Stomach (tissue), 9 donors: Measurements from ENCODE around the gene RMRP. TPM values are rescaled to one million over a fixed set of nuclear protein-coding genes. Genes with fewer than 3 reads are reported as not detected.

Experiments
- DNase-seq, 2 donors: peaks; one replicate each; pipeline versions ENCODE4 v3.0.0 to v3.0.0-alpha.2; 2013 to 2019
- H3K27ac ChIP-seq, 5 donors: fragments of 200-600 bp in 4 of 5; sonication (generic) in 4 of 5; one replicate each; pipeline ENCODE4 v1.5.1; 2013 to 2019; ENCODE audit warnings: mild to moderate bottlenecking in 1 of 5, moderate library complexity in 1 of 5
- H3K27me3 ChIP-seq, 3 donors: fragments of 200-600 bp; sonication (generic); one replicate each; pipeline ENCODE4 v1.5.1; 2017 to 2019; ENCODE audit warnings: mixed run types in 1 of 3
- H3K36me3 ChIP-seq, 4 donors: fragments of 200-600 bp; sonication (generic); 1 replicate in 3 of 4; 2 replicates in 1 of 4; pipeline ENCODE4 v1.5.1; 2016 to 2019
- H3K4me1 ChIP-seq, 4 donors: fragments of 200-600 bp; sonication (generic); one replicate each; pipeline ENCODE4 v1.5.1; 2016 to 2019
- H3K4me3 ChIP-seq, 4 donors: fragments of 200-600 bp; sonication (generic) in 3 of 4; one replicate each; pipeline ENCODE4 v1.5.1; 2016 to 2019; ENCODE audit warnings: mild to moderate bottlenecking in 1 of 4
- H3K9me3 ChIP-seq, 4 donors: fragments of 200-600 bp; sonication (generic); one replicate each; pipeline ENCODE4 v1.5.1; 2016 to 2019
- CTCF ChIP-seq, 7 experiments: fragments of 450-650 bp in 4 of 7; fragments of 200-600 bp in 3 of 7; sonication (generic) in 3 of 7; IDR thresholded peaks; one replicate each; pipeline ENCODE4 v1.5.1; 2016 to 2019; ENCODE audit warnings: antibody characterized with exemption in 7 of 7, control low read depth in 2 of 7, mild to moderate bottlenecking in 1 of 7
- EP300 ChIP-seq: sonication (generic); formaldehyde crosslinking; IDR thresholded peaks from one replicate; pipeline ENCODE4 v1.6.1; 2017; ENCODE audit warnings: antibody characterized with exemption
- POLR2A ChIP-seq, 4 donors: fragments of 450-650 bp; IDR thresholded peaks; one replicate each; pipeline ENCODE4 v1.6.1; 2016; ENCODE audit warnings: antibody characterized with exemption in 4 of 4, control low read depth in 2 of 4, mild to moderate bottlenecking in 1 of 4, moderate library complexity in 1 of 4
- POLR2AphosphoS5 ChIP-seq, 3 donors: sonication (generic); formaldehyde crosslinking; IDR thresholded peaks; one replicate each; pipeline ENCODE4 v1.6.1; 2016; ENCODE audit warnings: antibody characterized with exemption in 3 of 3
- WGBS, 5 donors: extraction: QIAGEN DNeasy Blood & Tissue Kit in 3 of 5; methylation state at CpG; one replicate each; pipeline versions ENCODE4 v1.1.5 to v1.1.7; 2013 to 2018; 5-methylcytosine and 5-hydroxymethylcytosine counted together
- intact Hi-C: fragments of 100-400 bp; cut with DNase I; formaldehyde crosslinking; loops from one replicate; pipeline ENCODE4 v1.15.1; 2023; ENCODE audit warnings: low total_unique reads
- polyA plus RNA-seq, 3 donors: library from polyadenylated mRNA; stranded (reverse); fragments of 200-250 nt; gene quantifications; one replicate each; pipeline ENCODE4 v1.2.3, GENCODE V29; 2013
- total RNA-seq, 5 donors: library from RNA; depleted of rRNA; stranded (reverse); fragments of >200 nt; gene quantifications; one replicate each; pipeline versions ENCODE4 v1.1.0 to v1.2.3, GENCODE V29; 2014 to 2016
- donor health status: healthy with polysubstance abuse.
- donor health status: Bipolar disorder and iron deficiency.
- donor health status: healthy.

RMRP gene
- total and polyA plus RNA-seq, 8 donors: 64.3 to 137,340 (median 19,772) TPM; not detected in 2

- Histone ChIP-seq H3K9me3 (no peaks in the 10 kb centered on the region), H3K27ac (peak overlapping the region in 4 of 5 donors; percentile 14 to 97 (median 94)), H3K27me3 (no peaks in the 10 kb centered on the region), H3K36me3 (peaks cover 36 to 66% (median 54%) of the 10 kb centered on the region in 4 donors), H3K4me1 (peaks cover 10 to 97% (median 75%) of the 10 kb centered on the region in 4 donors), H3K4me3 (peak overlapping the region; percentile 65 to 75 (median 70))
- intact Hi-C loops: no loop called here
- no peak for DNase-seq
- 85 to 98% (median 94%) methylated on average over 9 to 10 of the region's 10 CpGs for WGBS, 5 donors
- TF ChIP-seq POLR2A (IDR thresholded peaks at IDR 0.05): no peak
- peak in 2 of 3 donors; percentile 2 to 4 for TF ChIP-seq POLR2AphosphoS5 (IDR thresholded peaks at IDR 0.05)
Measured at GRCh38 chr9:35684921-35685320, 27.1 kb upstream of the RMRP start.

- Histone ChIP-seq H3K27ac (peak overlapping the region; percentile 10 to 97 (median 92)), H3K36me3 (peaks cover 36 to 69% (median 53%) of the 10 kb centered on the region in 4 donors), H3K27me3 (no peaks in the 10 kb centered on the region), H3K4me3 (peak overlapping the region in 1 of 4 donors; percentile 67), H3K9me3 (no peaks in the 10 kb centered on the region), H3K4me1 (peaks cover 19 to 97% (median 67%) of the 10 kb centered on the region in 4 donors)
- intact Hi-C loops: no loop called here
- TF ChIP-seq POLR2A (IDR thresholded peaks at IDR 0.05) (no peak), POLR2AphosphoS5 (IDR thresholded peaks at IDR 0.05) (no peak), CTCF (IDR thresholded peaks at IDR 0.05) (no peak), EP300 (no peak)
- WGBS, 5 donors: 27 to 45% (median 36%) methylated on average over 2 of the region's 2 CpGs
- DNase-seq: no peak
Measured at GRCh38 chr9:35683323-35683722, 25.5 kb upstream of the RMRP start.

GRCh38 chr9:35682520-35683315, 24.9 kb upstream of the RMRP start:
- Histone ChIP-seq H3K27me3 (no peaks in the 10 kb centered on the region), H3K4me3 (peak overlapping the region in 1 of 4 donors; percentile 67), H3K9me3 (no peaks in the 10 kb centered on the region), H3K27ac (peak overlapping the region; percentile 10 to 97 (median 92)), H3K36me3 (peaks cover 36 to 69% (median 50%) of the 10 kb centered on the region in 4 donors), H3K4me1 (peaks cover 19 to 97% (median 64%) of the 10 kb centered on the region in 4 donors)
- no peak for DNase-seq
- 59 to 83% (median 67%) methylated on average over 10 of the region's 10 CpGs for WGBS, 5 donors
- intact Hi-C loops: no loop called here
- TF ChIP-seq POLR2A (IDR thresholded peaks at IDR 0.05) (no peak), POLR2AphosphoS5 (IDR thresholded peaks at IDR 0.05) (peak in 2 of 3 donors; percentile 6 to 28)

- 57 to 69% (median 63%) methylated on average over 6 of the region's 6 CpGs for WGBS, 5 donors
- TF ChIP-seq CTCF (IDR thresholded peaks at IDR 0.05): no peak
- peak in 1 of 3 donors; percentile 34 for TF ChIP-seq POLR2AphosphoS5 (IDR thresholded peaks at IDR 0.05)
- Histone ChIP-seq H3K9me3 (no peaks in the 10 kb centered on the region), H3K36me3 (peaks cover 36 to 64% (median 45%) of the 10 kb centered on the region in 4 donors), H3K4me3 (no peak overlapping the region), H3K4me1 (peaks cover 19 to 97% (median 61%) of the 10 kb centered on the region in 4 donors), H3K27ac (peak overlapping the region; percentile 22 to 97 (median 92)), H3K27me3 (no peaks in the 10 kb centered on the region)
- intact Hi-C loops: no loop called here
- DNase-seq: no peak
Measured at GRCh38 chr9:35682051-35682450, 24.2 kb upstream of the RMRP start.

- peaks cover 0 to under 1% (median 0%) of the 10 kb centered on the region in 3 donors for H3K27me3 ChIP-seq
- 50 to 74% (median 67%) methylated on average over 3 of the region's 3 CpGs for WGBS, 5 donors
Measured at GRCh38 chr9:35681341-35682002, 23.7 kb upstream of the RMRP start.

More at GRCh38 chr9:35681341-35682002, 23.7 kb upstream of the RMRP start:
- Histone ChIP-seq H3K27ac (peak overlapping the region; percentile 22 to 97 (median 92)), H3K36me3 (peaks cover 36 to 64% (median 42%) of the 10 kb centered on the region in 4 donors), H3K9me3 (no peaks in the 10 kb centered on the region), H3K4me1 (peaks cover 22 to 97% (median 60%) of the 10 kb centered on the region in 4 donors), H3K4me3 (no peak overlapping the region)
- TF ChIP-seq EP300 (no peak), POLR2AphosphoS5 (IDR thresholded peaks at IDR 0.05) (peak in 2 of 3 donors; percentile 2 to 44)
- intact Hi-C loops: no loop called here
- DNase-seq: no peak
